ENCODE results near the gene MPZL2. TPM values are rescaled to one million over a fixed set of nuclear protein-coding genes. Genes with fewer than 3 reads are reported as not detected.

Gene MPZL2
- total and polyA plus RNA-seq, 2 of the 13 experiments (the other 11 are each of a cell fraction or from before 2014, with no cell fraction given) = 27.9 to 53.7 TPM

DNA sequence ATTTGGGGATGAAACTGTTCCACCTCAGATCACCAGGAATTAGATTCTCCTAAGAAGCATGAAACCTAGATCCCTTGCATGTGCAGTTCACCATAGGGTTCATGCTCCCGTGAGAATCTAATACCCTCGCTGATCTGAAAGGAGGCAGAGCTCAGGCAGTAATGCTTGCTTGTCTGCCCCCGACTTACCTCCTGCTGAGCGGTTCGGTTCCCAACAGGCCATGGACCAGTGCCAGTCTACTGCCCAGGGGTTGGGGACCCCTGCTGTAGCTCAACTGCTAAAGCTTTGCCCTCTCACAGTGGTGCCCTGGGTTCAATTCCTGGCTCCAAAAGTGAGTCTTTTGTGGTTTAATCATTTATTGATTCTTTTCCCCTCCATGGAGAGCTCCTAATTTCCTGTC, 42.7 kb downstream of the MPZL2 start (continued):
- TF ChIP-seq, protein P1, sequence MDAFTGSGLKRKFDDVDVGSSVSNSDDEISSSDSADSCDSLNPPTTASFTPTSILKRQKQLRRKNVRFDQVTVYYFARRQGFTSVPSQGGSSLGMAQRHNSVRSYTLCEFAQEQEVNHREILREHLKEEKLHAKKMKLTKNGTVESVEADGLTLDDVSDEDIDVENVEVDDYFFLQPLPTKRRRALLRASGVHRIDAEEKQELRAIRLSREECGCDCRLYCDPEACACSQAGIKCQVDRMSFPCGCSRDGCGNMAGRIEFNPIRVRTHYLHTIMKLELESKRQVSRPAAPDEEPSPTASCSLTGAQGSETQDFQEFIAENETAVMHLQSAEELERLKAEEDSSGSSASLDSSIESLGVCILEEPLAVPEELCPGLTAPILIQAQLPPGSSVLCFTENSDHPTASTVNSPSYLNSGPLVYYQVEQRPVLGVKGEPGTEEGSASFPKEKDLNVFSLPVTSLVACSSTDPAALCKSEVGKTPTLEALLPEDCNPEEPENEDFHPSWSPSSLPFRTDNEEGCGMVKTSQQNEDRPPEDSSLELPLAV (CRISPR knock-in tag; conservative IDR thresholded peaks at IDR 0.05; ENCODE audit: low read depth) = no peak
- no peak for TF ChIP-seq HNF4A (CRISPR knock-in tag; IDR thresholded peaks at IDR 0.05)

DNA sequence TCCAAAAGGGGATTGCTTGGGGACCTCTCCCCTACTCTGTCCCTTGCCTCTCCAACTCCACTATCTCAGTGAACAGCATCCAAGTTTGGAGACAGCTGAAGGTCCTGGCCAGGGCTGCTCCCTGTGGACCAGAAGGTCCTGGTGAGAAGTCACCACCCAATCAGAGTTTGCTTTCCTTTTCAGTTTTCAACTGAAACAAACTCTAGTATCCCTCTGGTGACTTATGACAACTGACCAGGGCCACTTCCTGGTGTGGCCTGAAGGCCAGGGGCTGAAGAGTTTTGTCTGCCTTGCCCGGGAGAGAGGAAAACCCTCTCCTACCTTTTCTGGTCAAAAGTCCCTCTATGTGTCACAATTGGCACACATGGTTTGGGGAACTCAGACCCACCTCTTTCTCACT, 44.4 kb downstream of the MPZL2 start:
- intact Hi-C loops (cut with micrococcal nuclease; ENCODE audit: unreplicated experiment) (no loop called here), in situ Hi-C loops (cut with HindIII; ENCODE audit: extremely low pct_ligation_motif_present, low pct_unique_long_range_greater_than_20kb) (no loop called here)
- Histone ChIP-seq H3K27ac (ENCODE audit: extremely low read length, insufficient read depth, low read length) (no peak overlapping the region), H4K20me1 (ENCODE audit: insufficient read depth, low read length) (no peaks in the 10 kb centered on the region), H3K4me2 (ENCODE audit: low read depth, low read length) (no peak overlapping the region), H3K4me3 (replicated peaks in 1 of 3; ENCODE audit: insufficient read depth in 1 of 3, low read depth in 2 of 3, low read length in 3 of 3) (no peak overlapping the region), H3K79me2 (ENCODE audit: insufficient read depth, low read length) (no peaks in the 10 kb centered on the region), H3K9me3 (ENCODE audit: low read length) (no peaks in the 10 kb centered on the region), H3K4me1 (ENCODE audit: insufficient read depth, low read length) (peaks cover 37% of the 10 kb centered on the region), H3K36me3 (replicated peaks in 1 of 2; ENCODE audit: control insufficient read depth in 1 of 2, insufficient read depth in 2 of 2, low read length in 2 of 2) (no peaks in the 10 kb centered on the region), H3K27me3 (ENCODE audit: control insufficient read depth in 1 of 2, insufficient read depth in 2 of 2, low read length in 2 of 2) (no peaks in the 10 kb centered on the region), H3K9ac (ENCODE audit: insufficient read depth, low read depth, low read length) (peak overlapping the region; percentile 23; the same call in 1 of the 2 replicates), H2AFZ (ENCODE audit: low read length) (peak overlapping the region; percentile 16)
- DNase-seq (ENCODE audit: low spot score) (no peak), ATAC-seq (no peak), FAIRE-seq (no peak)
- TF ChIP-seq ZNF660 (CRISPR knock-in tag; IDR thresholded peaks at IDR 0.05; ENCODE audit: borderline replicate concordance, low read depth) (no peak), BORCS8-MEF2B (CRISPR knock-in tag; IDR thresholded peaks at IDR 0.05) (no peak), ELF1 (CRISPR knock-in tag; IDR thresholded peaks at IDR 0.05) (peak; percentile 39; the same call in 1 of the 2 replicates), ZNF501 (CRISPR knock-in tag; IDR thresholded peaks at IDR 0.05) (0 out of 2 replicates have a peak, but pooled peaks have one; percentile 21)
- TF ChIP-seq, protein P2, sequence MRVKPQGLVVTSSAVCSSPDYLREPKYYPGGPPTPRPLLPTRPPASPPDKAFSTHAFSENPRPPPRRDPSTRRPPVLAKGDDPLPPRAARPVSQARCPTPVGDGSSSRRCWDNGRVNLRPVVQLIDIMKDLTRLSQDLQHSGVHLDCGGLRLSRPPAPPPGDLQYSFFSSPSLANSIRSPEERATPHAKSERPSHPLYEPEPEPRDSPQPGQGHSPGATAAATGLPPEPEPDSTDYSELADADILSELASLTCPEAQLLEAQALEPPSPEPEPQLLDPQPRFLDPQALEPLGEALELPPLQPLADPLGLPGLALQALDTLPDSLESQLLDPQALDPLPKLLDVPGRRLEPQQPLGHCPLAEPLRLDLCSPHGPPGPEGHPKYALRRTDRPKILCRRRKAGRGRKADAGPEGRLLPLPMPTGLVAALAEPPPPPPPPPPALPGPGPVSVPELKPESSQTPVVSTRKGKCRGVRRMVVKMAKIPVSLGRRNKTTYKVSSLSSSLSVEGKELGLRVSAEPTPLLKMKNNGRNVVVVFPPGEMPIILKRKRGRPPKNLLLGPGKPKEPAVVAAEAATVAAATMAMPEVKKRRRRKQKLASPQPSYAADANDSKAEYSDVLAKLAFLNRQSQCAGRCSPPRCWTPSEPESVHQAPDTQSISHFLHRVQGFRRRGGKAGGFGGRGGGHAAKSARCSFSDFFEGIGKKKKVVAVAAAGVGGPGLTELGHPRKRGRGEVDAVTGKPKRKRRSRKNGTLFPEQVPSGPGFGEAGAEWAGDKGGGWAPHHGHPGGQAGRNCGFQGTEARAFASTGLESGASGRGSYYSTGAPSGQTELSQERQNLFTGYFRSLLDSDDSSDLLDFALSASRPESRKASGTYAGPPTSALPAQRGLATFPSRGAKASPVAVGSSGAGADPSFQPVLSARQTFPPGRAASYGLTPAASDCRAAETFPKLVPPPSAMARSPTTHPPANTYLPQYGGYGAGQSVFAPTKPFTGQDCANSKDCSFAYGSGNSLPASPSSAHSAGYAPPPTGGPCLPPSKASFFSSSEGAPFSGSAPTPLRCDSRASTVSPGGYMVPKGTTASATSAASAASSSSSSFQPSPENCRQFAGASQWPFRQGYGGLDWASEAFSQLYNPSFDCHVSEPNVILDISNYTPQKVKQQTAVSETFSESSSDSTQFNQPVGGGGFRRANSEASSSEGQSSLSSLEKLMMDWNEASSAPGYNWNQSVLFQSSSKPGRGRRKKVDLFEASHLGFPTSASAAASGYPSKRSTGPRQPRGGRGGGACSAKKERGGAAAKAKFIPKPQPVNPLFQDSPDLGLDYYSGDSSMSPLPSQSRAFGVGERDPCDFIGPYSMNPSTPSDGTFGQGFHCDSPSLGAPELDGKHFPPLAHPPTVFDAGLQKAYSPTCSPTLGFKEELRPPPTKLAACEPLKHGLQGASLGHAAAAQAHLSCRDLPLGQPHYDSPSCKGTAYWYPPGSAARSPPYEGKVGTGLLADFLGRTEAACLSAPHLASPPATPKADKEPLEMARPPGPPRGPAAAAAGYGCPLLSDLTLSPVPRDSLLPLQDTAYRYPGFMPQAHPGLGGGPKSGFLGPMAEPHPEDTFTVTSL (CRISPR knock-in tag; IDR thresholded peaks at IDR 0.05; ENCODE audit: borderline replicate concordance) = no peak
- ChIA-PET POLR2A (no interaction called here), CTCF (ENCODE audit: low intra/inter-chr PET ratio, low total read pairs) (no interaction called here)
- WGBS (ENCODE audit: low lambda C conversion rate) = 83% methylated on average over 1 of the region's 1 CpG
- no TSS peak for BruUV-seq (replicated peaks)
